WTC11 (cell line): ENCODE data around the gene ACP4.
"Not testable (repeated sequence)": the region's sequence is repeated elsewhere in the genome, so short reads cannot be mapped to it uniquely, and the experiment has no call there.

Experiments used
- ATF2 ChIP-seq: sonication (generic); formaldehyde crosslinking; IDR thresholded peaks from 2 replicates; pipeline ENCODE4 v1.8.1; 2022; ENCODE audit warnings: low read depth, missing genetic modification reagents, borderline replicate concordance
- CBFB ChIP-seq: sonication (generic); formaldehyde crosslinking; IDR thresholded peaks from 2 replicates; pipeline ENCODE4 v1.8.1; 2022; ENCODE audit warnings: mild to moderate bottlenecking, low read depth, missing genetic modification reagents
- CTCF ChIP-seq: fragments of 200-600 bp; IDR thresholded peaks from 2 replicates; pipeline ENCODE4 v1.8.0; 2022; ENCODE audit warnings: antibody characterized with exemption
- ELF4 ChIP-seq: sonication (generic); formaldehyde crosslinking; IDR thresholded peaks from 2 replicates; pipeline ENCODE4 v1.8.1; 2022; ENCODE audit warnings: low read depth, mild to moderate bottlenecking, moderate library complexity, missing genetic modification reagents
- FOXP1 ChIP-seq: sonication (generic); formaldehyde crosslinking; IDR thresholded peaks from 2 replicates; pipeline ENCODE4 v1.8.0; 2022; ENCODE audit warnings: missing genetic modification reagents, mild to moderate bottlenecking, moderate library complexity, borderline replicate concordance
- MAX ChIP-seq: sonication (generic); formaldehyde crosslinking; IDR thresholded peaks from 2 replicates; pipeline ENCODE4 v1.8.0; 2022; ENCODE audit warnings: mild to moderate bottlenecking, missing genetic modification reagents
- NR1H2 ChIP-seq: sonication (generic); formaldehyde crosslinking; IDR thresholded peaks from 2 replicates; pipeline ENCODE4 v1.9.0; 2021; ENCODE audit warnings: mild to moderate bottlenecking, moderate library complexity, missing genetic modification reagents
- NR2C2 ChIP-seq: sonication (generic); formaldehyde crosslinking; IDR thresholded peaks from 2 replicates; pipeline ENCODE4 v1.8.0; 2022; ENCODE audit warnings: mild to moderate bottlenecking, missing genetic modification reagents
- SMAD3 ChIP-seq: sonication (generic); formaldehyde crosslinking; IDR thresholded peaks from 2 replicates; pipeline ENCODE4 v1.8.0; 2022; ENCODE audit warnings: missing genetic modification reagents, mild to moderate bottlenecking, borderline replicate concordance

- TF ChIP-seq NR2C2; MAX (CRISPR knock-in tag); SMAD3 (CRISPR knock-in tag); ATF2; CTCF; FOXP1 (CRISPR knock-in tag); CBFB (CRISPR knock-in tag); NR1H2; ELF4 (CRISPR knock-in tag): not testable (repeated sequence)
These were observed 23.5 kb upstream of the ACP4 start for GRCh38 chr19:50766746-50767145.
